Jurkat, Clone E6-1 (cell line): Measurements from ENCODE around the gene MREG.

Source experiments
- DNase-seq: peaks from one replicate; pipeline ENCODE4 v3.0.0-alpha.2; 2011; ENCODE audit warnings: low read depth, low spot score
- H3K4me3 ChIP-seq: 2 replicates; pipeline ENCODE4 v1.5.1; 2011; ENCODE audit warnings: mild to moderate bottlenecking, low read length, control low read depth, moderate library complexity

The MREG gene

DNA sequence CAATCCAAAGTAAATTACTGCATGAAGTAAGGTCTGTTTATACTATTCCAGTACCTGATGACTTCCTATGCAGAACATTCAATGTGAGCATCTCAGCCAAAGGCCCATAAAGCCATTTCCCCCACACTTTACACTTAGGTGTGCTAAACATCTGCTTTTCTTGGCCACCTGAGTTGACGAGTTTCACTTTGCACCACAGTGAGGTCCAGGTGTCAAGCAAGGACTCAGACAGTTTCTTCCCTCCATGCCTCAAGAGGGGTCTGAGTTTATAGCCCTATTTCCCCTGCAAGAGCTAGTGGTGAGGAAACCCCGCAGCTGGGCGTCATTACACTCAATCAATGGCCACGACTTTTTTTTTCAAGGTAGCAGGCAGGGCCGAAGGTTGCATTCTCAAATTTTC, 107.7 kb downstream of the MREG start:
- no peak overlapping the region for H3K4me3 ChIP-seq
- no peak for DNase-seq

DNA sequence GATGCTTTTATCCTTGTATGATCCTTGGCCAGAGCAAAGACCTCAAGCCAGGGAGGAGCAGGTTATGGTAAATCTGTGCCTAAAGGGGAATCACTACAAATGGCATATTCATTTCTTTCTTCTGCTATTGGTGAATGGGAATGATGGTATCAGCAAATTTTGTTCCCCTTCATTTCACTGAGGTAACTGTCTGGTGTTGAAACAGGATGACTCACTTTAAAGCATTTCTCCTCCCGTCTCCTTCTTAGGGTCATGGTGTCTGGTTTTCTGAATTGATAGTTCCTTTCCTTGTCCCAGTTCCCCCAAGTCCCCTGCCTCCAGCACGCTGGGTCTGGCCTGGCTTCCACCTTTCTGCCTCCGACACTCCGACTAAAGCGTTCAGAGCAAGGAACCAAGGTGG, 109.2 kb downstream of the MREG start:
- no peak overlapping the region for H3K4me3 ChIP-seq
- DNase-seq = no peak

DNA sequence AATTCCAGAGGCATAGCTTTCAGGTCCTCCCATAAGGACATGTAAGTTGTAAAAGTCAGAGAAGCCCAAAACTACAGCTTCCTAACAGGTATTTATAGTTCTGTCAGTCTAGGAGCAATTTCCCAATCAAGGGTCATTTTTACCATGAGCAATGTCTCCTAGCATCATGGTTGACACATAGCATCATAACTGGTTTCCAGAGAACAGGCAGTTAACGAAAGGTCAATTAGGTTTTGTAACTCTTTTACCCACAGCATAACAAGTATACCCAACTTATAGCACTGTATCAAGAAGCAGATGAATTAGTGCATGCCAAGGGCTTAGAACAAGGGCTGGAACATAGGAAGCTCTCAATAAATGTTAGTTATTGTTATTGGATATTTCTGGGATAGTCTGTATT, 110.1 kb downstream of the MREG start:
- no peak overlapping the region for H3K4me3 ChIP-seq
- no peak for DNase-seq

DNA sequence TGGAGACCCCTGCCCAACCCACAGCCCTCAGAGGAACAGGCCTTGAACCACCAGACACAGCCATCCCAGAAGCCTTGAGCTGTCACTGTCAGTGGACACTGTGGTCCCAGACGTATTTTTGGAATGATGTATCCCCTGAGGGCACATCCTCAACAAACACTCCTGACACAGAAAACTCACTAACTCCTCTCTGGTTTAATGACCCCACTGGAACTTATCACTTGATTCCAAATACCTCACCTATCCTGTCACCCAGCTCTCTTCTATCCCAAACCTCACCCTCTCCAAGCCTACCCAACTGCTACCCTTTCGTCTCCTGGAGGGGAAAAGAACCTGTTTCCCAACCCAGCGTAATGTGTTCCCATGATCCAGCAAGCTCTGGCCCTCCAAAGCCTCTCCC, 111.6 kb downstream of the MREG start:
- DNase-seq = no peak
- no peak overlapping the region for H3K4me3 ChIP-seq

DNA sequence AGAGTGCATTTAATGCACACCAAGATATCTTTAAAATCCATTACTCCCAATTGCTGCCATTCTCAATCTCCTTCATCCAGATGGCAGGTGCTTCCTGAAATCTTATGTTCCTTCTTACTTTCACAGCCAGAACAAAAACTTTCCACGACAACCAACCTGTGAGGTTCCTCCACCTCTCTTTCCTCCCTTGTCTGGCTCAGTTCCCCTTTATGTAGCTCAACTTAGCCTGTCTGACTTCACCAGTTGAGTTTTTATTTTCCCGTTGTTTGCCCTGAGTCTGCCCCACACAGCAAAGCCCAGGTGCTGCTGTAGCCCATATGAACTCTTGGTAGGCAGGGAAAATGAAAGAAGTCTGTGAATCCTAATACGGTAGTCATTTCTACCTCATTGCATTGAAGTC, 112.5 kb downstream of the MREG start:
- H3K4me3 ChIP-seq = no peak overlapping the region
- DNase-seq = no peak

DNA sequence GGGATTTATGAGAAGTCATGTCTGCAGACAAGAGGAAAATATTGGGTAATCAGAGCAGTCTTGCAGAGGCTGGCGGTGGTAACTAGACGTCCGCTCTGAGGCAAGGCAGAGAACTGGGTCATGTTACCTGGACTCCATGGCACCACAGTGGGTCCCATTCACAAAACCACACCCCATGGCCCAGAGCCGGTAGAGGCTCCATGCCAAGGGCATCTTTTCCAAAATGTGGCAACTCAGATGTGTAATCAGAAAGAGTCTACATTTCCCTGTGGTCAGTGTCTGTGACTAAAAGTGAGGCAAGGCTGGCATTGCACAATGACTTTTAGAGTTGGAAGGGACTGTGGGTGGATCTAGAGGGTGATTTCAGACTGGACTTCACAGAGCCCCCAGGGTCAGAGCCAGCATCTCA, 113.1 kb downstream of the MREG start:
- no peak overlapping the region for H3K4me3 ChIP-seq
- DNase-seq = no peak

DNA sequence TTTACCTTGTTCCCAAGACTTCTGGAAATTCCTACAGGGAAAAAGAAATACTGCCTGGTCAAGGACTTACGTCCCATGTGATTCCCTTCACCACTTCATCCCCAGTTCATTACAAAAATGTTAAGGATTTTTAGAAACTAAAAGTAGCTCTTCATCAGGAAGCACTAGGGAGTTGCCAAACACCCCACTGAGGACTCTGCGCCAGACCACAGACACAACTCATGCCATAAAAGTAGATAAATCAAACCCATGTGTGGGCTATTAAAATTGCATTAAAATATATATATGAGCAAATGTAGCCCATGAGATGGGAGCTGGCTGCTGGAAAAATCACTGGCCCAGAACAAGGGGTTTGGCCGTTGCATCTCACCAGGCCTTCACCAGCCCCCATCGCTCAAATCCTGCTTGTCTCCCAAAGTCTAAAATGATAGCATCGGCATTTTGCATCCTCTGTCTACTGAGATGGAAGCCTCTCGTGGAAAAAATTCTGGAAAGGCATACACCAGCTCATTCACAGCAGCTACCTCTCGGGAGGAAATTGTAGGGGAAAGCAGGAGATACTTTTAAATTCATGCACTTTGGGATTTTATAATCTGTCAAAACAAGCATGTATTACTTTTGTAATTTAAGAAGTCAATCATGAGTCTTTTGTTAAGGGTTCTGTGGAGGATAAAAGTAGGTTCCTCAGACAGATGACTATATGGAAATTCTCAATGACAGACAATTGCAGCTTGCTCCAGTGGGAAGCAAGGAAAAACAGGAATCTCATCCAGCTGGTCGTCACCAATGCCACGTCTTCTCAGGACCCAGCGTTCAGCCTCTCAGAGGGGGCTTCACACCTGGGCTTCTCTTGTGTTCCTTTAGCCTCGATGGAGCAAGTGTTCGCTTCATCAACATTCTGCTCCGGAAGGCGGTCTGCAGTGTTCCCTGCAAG, 113.9 kb downstream of the MREG start:
- H3K4me3 ChIP-seq = no peak overlapping the region
- no peak for DNase-seq

DNA sequence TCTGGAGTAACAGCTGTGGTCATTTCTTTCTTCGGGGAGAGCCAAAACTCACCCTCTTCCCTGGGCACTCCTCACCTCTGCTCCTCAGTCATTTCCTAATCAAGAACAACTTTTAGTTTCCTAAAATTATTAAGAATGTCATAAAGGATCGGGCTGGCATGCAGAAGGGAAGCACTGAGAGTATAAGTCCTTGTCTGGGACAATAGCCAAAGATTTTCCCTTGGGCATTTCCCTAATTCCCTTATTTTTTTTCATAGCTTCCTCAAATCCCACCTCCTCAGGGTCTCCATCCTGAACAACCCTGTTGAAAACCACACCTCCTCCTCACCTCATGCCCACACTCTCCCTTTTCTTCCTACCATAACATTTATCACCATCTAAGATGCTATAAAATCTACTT, 115.0 kb downstream of the MREG start:
- DNase-seq = no peak
- no peak overlapping the region for H3K4me3 ChIP-seq

DNA sequence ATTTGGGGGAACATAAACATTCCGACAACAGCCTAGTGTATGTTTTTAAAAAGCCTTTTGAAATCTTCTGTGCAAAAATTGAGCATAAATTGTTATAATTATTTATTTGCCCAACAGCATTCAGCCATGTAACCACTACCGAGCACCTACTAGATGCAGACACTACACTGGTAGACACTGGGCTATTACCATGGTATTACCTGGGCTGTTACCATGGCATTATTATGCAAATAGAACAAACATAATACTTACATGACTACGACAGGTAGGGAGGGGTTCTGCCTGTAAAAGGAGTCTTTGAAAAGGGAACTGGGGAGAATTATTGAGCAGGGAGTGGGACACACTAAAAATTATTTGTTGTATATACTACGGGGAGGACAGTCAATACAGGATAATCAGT, 116.4 kb downstream of the MREG start:
- DNase-seq = no peak
- H3K4me3 ChIP-seq = no peak overlapping the region

DNA sequence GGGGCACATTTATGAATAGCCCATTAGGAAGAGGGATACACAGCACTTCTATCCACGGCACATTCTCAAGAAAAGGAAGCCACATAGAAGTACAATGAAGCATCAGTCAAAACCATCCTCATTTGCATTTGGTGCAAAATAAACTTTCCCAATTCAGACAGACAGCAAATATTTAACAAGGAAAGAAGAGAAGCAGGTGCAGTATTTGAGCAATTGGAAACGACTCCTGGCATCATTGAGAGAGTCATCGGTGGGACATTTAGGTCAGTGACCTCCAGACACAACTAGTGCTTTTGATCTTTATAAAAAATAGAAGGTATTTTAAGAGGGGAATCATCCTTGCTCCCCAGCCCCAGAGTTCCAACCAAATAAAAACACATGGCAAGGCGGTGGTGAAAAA, 118.0 kb downstream of the MREG start:
- DNase-seq = no peak
- no peak overlapping the region for H3K4me3 ChIP-seq
